Testis (tissue), 2 donors: ENCODE measurements around the gene ALK.

Source experiments
- POLR2A ChIP-seq: fragments of 450-650 bp; IDR thresholded peaks from one replicate; pipeline ENCODE4 v1.6.1; 2017; ENCODE audit warnings: antibody characterized with exemption, mild to moderate bottlenecking, moderate library complexity
- TF ChIP-seq, protein P1 (sequence below), 3 experiments: fragments of 450-650 bp in 2 of 3; fragments of 200-600 bp in 1 of 3; sonication (generic) in 1 of 3; IDR thresholded peaks; one replicate each; pipeline ENCODE4 v1.5.1; 2016 to 2019; ENCODE audit warnings: antibody characterized with exemption in 3 of 3, mild to moderate bottlenecking in 2 of 3, moderate library complexity in 1 of 3

DNA sequence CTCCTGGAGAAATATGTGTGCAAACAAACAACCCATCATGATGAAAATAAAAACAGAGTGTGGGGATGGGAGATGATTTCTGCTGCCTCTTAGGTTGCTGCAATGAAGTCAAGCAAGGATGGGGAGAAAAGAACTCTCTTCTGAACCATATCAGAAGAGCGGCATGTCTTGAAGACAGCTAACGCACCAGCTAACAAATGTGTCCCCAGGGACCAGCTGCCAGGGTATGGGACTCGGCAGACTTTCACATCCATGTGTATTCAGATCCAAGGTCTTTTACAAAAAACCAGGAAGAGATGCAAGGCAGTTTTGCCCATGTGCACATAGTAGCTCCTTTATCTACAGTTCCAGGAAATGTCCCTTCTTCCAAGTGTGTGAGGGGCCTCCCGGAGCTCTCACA, 680.8 kb downstream of the ALK start:
- TF ChIP-seq, protein P1, sequence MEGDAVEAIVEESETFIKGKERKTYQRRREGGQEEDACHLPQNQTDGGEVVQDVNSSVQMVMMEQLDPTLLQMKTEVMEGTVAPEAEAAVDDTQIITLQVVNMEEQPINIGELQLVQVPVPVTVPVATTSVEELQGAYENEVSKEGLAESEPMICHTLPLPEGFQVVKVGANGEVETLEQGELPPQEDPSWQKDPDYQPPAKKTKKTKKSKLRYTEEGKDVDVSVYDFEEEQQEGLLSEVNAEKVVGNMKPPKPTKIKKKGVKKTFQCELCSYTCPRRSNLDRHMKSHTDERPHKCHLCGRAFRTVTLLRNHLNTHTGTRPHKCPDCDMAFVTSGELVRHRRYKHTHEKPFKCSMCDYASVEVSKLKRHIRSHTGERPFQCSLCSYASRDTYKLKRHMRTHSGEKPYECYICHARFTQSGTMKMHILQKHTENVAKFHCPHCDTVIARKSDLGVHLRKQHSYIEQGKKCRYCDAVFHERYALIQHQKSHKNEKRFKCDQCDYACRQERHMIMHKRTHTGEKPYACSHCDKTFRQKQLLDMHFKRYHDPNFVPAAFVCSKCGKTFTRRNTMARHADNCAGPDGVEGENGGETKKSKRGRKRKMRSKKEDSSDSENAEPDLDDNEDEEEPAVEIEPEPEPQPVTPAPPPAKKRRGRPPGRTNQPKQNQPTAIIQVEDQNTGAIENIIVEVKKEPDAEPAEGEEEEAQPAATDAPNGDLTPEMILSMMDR (IDR thresholded peaks at IDR 0.05): no peak
- no peak for TF ChIP-seq POLR2A
